22Rv1 (cell line): ENCODE data around the gene ABCA13.

Experiments used
- CTCF ChIP-seq: fragments of 450-650 bp; IDR thresholded peaks from 2 replicates; pipeline ENCODE4 v1.5.1; 2017; ENCODE audit warnings: mild to moderate bottlenecking
- ZFX ChIP-seq: fragments of 450-650 bp; IDR thresholded peaks from 2 replicates; pipeline ENCODE4 v1.6.1; 2017; ENCODE audit warnings: antibody characterized with exemption, borderline replicate concordance

GRCh38 chr7:48217266-48217665 is 46.0 kb downstream of the ABCA13 start:
- TF ChIP-seq CTCF, result no peak
- TF ChIP-seq ZFX, result no peak
